Hepatic stellate cell (primary cell): ENCODE data around the gene NXF1.
A peak's percentile ranks its signal among the peaks of the same experiment; 100 is the strongest.
"Not testable (repeated sequence)": the region's sequence is repeated elsewhere in the genome, so short reads cannot be mapped to it uniquely, and the experiment has no call there.

ENCODE experiments used
- DNase-seq: peaks from one replicate; pipeline ENCODE4 v3.0.0; 2011; ENCODE audit warnings: low spot score

The NXF1 gene

GRCh38 chr11:62805076-62805892 lies at the start of gene NXF1:
TSS of gene NXF1 (minus strand) at chr11:62805440. CDS start at chr11:62805356, 84 bp downstream.
- peak; percentile 96 for DNase-seq

GRCh38 chr11:62854013-62854824 lies 49.0 kb upstream of the NXF1 start:
- DNase-seq = no peak

GRCh38 chr11:62853279-62853965 lies 48.2 kb upstream of the NXF1 start:
- no peak for DNase-seq

GRCh38 chr11:62852523-62853188 lies 47.4 kb upstream of the NXF1 start:
- DNase-seq = no peak

- DNase-seq = no peak
These were observed 46.7 kb upstream of the NXF1 start for GRCh38 chr11:62851807-62852522.

- DNase-seq = no peak
These were observed 45.9 kb upstream of the NXF1 start for GRCh38 chr11:62850911-62851806.

GRCh38 chr11:62847767-62848314 lies 42.6 kb upstream of the NXF1 start:
- no peak for DNase-seq

GRCh38 chr11:62846177-62846576 lies 40.9 kb upstream of the NXF1 start:
- DNase-seq = no peak

- no peak for DNase-seq
These were observed 38.9 kb upstream of the NXF1 start for GRCh38 chr11:62844154-62844553.

GRCh38 chr11:62843466-62843865 lies 38.2 kb upstream of the NXF1 start:
- no peak for DNase-seq

- DNase-seq = not testable (repeated sequence)
These were observed 37.7 kb upstream of the NXF1 start for GRCh38 chr11:62842891-62843290.

GRCh38 chr11:62842171-62842741 lies 37.0 kb upstream of the NXF1 start:
- DNase-seq = no peak

- DNase-seq = peak; percentile 92
These were observed 36.3 kb upstream of the NXF1 start for GRCh38 chr11:62841361-62842170.

- DNase-seq = peak; percentile 50
These were observed 35.6 kb upstream of the NXF1 start for GRCh38 chr11:62840721-62841360.

- DNase-seq = peak; percentile 85
These were observed 34.1 kb upstream of the NXF1 start, which contains the start of gene WDR74 for GRCh38 chr11:62839050-62839945. TSS of gene WDR74 (minus strand) at chr11:62839590. CDS start at chr11:62839570, 20 bp downstream.

GRCh38 chr11:62835336-62835735 lies 30.1 kb upstream of the NXF1 start:
- no peak for DNase-seq
